HL-60 (cell line): ENCODE measurements around the gene ZDHHC7.

Source experiments
- DNase-seq, 2 experiments: peaks; one replicate each; pipeline ENCODE4 v3.0.0-alpha.2; 2010 to 2020; ENCODE audit warnings: low read depth in 1 of 2, low spot score in 1 of 2
- H3K27ac ChIP-seq: fragments of 250-450 bp; sonication (Bioruptor Pico); replicated peaks from 2 replicates; pipeline ENCODE4 v1.5.1; 2020; ENCODE audit warnings: mild to moderate bottlenecking, moderate library complexity
- H3K27me3 ChIP-seq: fragments of 250-450 bp; sonication (Bioruptor Pico); 2 replicates; pipeline ENCODE4 v1.5.1; 2021; ENCODE audit warnings: mild to moderate bottlenecking, moderate library complexity; ENCODE audit not compliant: insufficient read depth, poor library complexity, severe bottlenecking
- H3K4me3 ChIP-seq: replicated peaks from 2 replicates; pipeline ENCODE4 v1.5.1; 2011; ENCODE audit warnings: mild to moderate bottlenecking, control low read depth, low read length; ENCODE audit not compliant: insufficient read depth
- CTCF ChIP-seq: IDR thresholded peaks from one replicate; pipeline ENCODE4 v1.5.1; 2011; ENCODE audit warnings: low read length, control low read depth, inconsistent platforms; ENCODE audit not compliant: insufficient read depth
- GABPA ChIP-seq: IDR thresholded peaks from 2 replicates; pipeline ENCODE4 v1.6.1; 2012; ENCODE audit warnings: low read depth
- POLR2AphosphoS5 ChIP-seq: IDR thresholded peaks from 2 replicates; pipeline ENCODE4 v1.6.1; 2012; ENCODE audit warnings: low read depth
- SPI1 ChIP-seq: IDR thresholded peaks from 2 replicates; pipeline ENCODE4 v1.6.1; 2012; ENCODE audit warnings: low read depth, mild to moderate bottlenecking, borderline replicate concordance
- TF ChIP-seq, protein P1 (sequence below): IDR thresholded peaks from 2 replicates; pipeline ENCODE4 v1.6.1; 2012; ENCODE audit warnings: low read depth; ENCODE audit not compliant: insufficient replicate concordance

The ZDHHC7 gene

GRCh38 chr16:85005285-85006069 lies 5.9 kb downstream of the ZDHHC7 start:
- TF ChIP-seq, protein P1, sequence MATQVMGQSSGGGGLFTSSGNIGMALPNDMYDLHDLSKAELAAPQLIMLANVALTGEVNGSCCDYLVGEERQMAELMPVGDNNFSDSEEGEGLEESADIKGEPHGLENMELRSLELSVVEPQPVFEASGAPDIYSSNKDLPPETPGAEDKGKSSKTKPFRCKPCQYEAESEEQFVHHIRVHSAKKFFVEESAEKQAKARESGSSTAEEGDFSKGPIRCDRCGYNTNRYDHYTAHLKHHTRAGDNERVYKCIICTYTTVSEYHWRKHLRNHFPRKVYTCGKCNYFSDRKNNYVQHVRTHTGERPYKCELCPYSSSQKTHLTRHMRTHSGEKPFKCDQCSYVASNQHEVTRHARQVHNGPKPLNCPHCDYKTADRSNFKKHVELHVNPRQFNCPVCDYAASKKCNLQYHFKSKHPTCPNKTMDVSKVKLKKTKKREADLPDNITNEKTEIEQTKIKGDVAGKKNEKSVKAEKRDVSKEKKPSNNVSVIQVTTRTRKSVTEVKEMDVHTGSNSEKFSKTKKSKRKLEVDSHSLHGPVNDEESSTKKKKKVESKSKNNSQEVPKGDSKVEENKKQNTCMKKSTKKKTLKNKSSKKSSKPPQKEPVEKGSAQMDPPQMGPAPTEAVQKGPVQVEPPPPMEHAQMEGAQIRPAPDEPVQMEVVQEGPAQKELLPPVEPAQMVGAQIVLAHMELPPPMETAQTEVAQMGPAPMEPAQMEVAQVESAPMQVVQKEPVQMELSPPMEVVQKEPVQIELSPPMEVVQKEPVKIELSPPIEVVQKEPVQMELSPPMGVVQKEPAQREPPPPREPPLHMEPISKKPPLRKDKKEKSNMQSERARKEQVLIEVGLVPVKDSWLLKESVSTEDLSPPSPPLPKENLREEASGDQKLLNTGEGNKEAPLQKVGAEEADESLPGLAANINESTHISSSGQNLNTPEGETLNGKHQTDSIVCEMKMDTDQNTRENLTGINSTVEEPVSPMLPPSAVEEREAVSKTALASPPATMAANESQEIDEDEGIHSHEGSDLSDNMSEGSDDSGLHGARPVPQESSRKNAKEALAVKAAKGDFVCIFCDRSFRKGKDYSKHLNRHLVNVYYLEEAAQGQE: no peak
- TF ChIP-seq POLR2AphosphoS5: no peak
- TF ChIP-seq GABPA: no peak
- TF ChIP-seq CTCF: no peak
- no peak for TF ChIP-seq SPI1
- Histone ChIP-seq H3K27ac (no peak overlapping the region), H3K27me3 (no peaks in the 10 kb centered on the region), H3K4me3 (no peak overlapping the region)
- no peak for DNase-seq

- TF ChIP-seq CTCF: no peak
- no peak for TF ChIP-seq GABPA
- TF ChIP-seq, protein P1: no peak
- TF ChIP-seq POLR2AphosphoS5: no peak
- TF ChIP-seq SPI1: no peak
- Histone ChIP-seq H3K4me3 (no peak overlapping the region), H3K27ac (no peak overlapping the region), H3K27me3 (no peaks in the 10 kb centered on the region)
- no peak for DNase-seq
Measured at GRCh38 chr16:85004587-85005205, 6.6 kb downstream of the ZDHHC7 start.

- DNase-seq: no peak
- TF ChIP-seq POLR2AphosphoS5 (no peak), SPI1 (no peak), CTCF (no peak), GABPA (no peak)
- TF ChIP-seq, protein P1: no peak
- Histone ChIP-seq H3K27ac (no peak overlapping the region), H3K27me3 (no peaks in the 10 kb centered on the region), H3K4me3 (no peak overlapping the region)
Measured at GRCh38 chr16:85003725-85004586, 7.4 kb downstream of the ZDHHC7 start.
